K562 (cell line): ENCODE data around the gene AFG1L. TPM values are rescaled to one million over a fixed set of nuclear protein-coding genes. Genes with fewer than 3 reads are reported as not detected.

Experiments used
- ATAC-seq: fragments of 200-7000 bp; cut with Tn5 transposase; 3 replicates; pipeline ENCODE4 v1.9.1; 2020; ENCODE audit warnings: moderate library complexity
- BruUV-seq: library from RNA; stranded (reverse); fragments of 400-500 nt; replicated peaks from 2 replicates; lab custom pipeline; 2021; lab: Mats Ljungman, UMichigan
- CTCF ChIA-PET: fragments of 300-600 bp; formaldehyde crosslinking; extraction: SDS; loops from one replicate; lab custom pipeline; 2021; ENCODE audit warnings: low intra/inter-chr PET ratio; lab: Yijun Ruan, JAX
- POLR2A ChIA-PET: fragments of 300-600, 350-650 bp; sonication (Branson Sonifier 250); formaldehyde crosslinking; extraction: SDS; loops from one replicate; lab custom pipeline; 2021; ENCODE audit warnings: antibody characterized with exemption, inconsistent platforms; lab: Yijun Ruan, JAX
- DNase-seq, 4 experiments: peaks; one replicate each; pipeline versions ENCODE4 v3.0.0 to v3.0.0-alpha.2; 2011 to 2018; ENCODE audit warnings: low spot score in 3 of 4, mixed read lengths in 3 of 4; ENCODE audit errors: extremely low read depth in 1 of 4
- FAIRE-seq: peaks from 2 replicates; lab custom pipeline; 2011; peaks lifted over from hg19 to GRCh38; lab: Jason Lieb, UNC
- H2AFZ ChIP-seq: 2 replicates; pipeline ENCODE4 v1.6.0; 2011; ENCODE audit warnings: low read depth, low read length, control low read depth, inconsistent platforms
- H3K27ac ChIP-seq: fragments of 200-600 bp; 3 replicates; pipeline ENCODE4 v1.8.0; 2011; ENCODE audit warnings: low read depth, mild to moderate bottlenecking, control low read depth, inconsistent platforms, low read length, moderate library complexity, mixed read lengths; ENCODE audit errors: extremely low read depth
- H3K27me3 ChIP-seq, 2 experiments: fragments of 300-600 bp in 1 of 2; 2 replicates in 1 of 2; 3 replicates in 1 of 2; pipeline versions ENCODE4 v1.6.0 to v1.8.0; 2011; ENCODE audit warnings: inconsistent platforms in 2 of 2, low read length in 2 of 2, mild to moderate bottlenecking in 1 of 2, mixed read lengths in 1 of 2, moderate library complexity in 1 of 2; ENCODE audit not compliant: control insufficient read depth in 2 of 2, insufficient read depth in 2 of 2
- H3K36me3 ChIP-seq: fragments of 300-600 bp; 3 replicates; pipeline ENCODE4 v1.8.0; 2011; ENCODE audit warnings: mild to moderate bottlenecking, low read length, inconsistent platforms; ENCODE audit not compliant: control insufficient read depth, insufficient read depth
- H3K4me1 ChIP-seq, 2 experiments: fragments of 200-600 bp in 1 of 2; replicated peaks in 1 of 2; 2 replicates in 1 of 2; 3 replicates in 1 of 2; pipeline versions ENCODE4 v1.5.1 to v1.8.0; 2011; ENCODE audit warnings: inconsistent platforms in 2 of 2, low read length in 2 of 2, mild to moderate bottlenecking in 1 of 2, mixed read lengths in 1 of 2, moderate library complexity in 1 of 2; ENCODE audit not compliant: control insufficient read depth in 2 of 2, insufficient read depth in 2 of 2
- H3K4me2 ChIP-seq: 2 replicates; pipeline ENCODE4 v1.6.1; 2011; ENCODE audit warnings: low read length, control low read depth, inconsistent platforms, mixed read lengths; ENCODE audit not compliant: insufficient read depth
- H3K4me3 ChIP-seq: fragments of 200-600 bp; sonication (generic), shearing (Covaris generic); 2 replicates; pipeline ENCODE4 v1.5.1; 2016; ENCODE audit warnings: control low read depth, inconsistent platforms
- H3K79me2 ChIP-seq: fragments of 200-600 bp; 3 replicates; pipeline ENCODE4 v1.8.0; 2011; ENCODE audit warnings: low read length, inconsistent platforms; ENCODE audit not compliant: control insufficient read depth, insufficient read depth
- H3K9ac ChIP-seq, 2 experiments: 2 replicates each; pipeline versions ENCODE4 v1.6.0 to v1.6.1; 2011; ENCODE audit warnings: low read depth in 2 of 2, low read length in 2 of 2, control low read depth in 1 of 2, inconsistent platforms in 1 of 2, mild to moderate bottlenecking in 1 of 2, mixed read lengths in 1 of 2; ENCODE audit not compliant: insufficient read depth in 1 of 2
- H3K9me1 ChIP-seq: one replicate; pipeline ENCODE4 v1.6.0; 2011; ENCODE audit warnings: inconsistent platforms, mild to moderate bottlenecking, low read length, moderate library complexity; ENCODE audit not compliant: control insufficient read depth, insufficient read depth
- H3K9me3 ChIP-seq: replicated peaks from 2 replicates; pipeline ENCODE4 v1.5.1; 2011; ENCODE audit warnings: low read depth, low read length, inconsistent platforms; ENCODE audit not compliant: control insufficient read depth, insufficient read depth
- H4K20me1 ChIP-seq: replicated peaks from 2 replicates; pipeline ENCODE4 v1.6.1; 2011; ENCODE audit warnings: low read length, inconsistent platforms, mixed read lengths; ENCODE audit not compliant: control insufficient read depth, insufficient read depth
- FIP1L1 ChIP-seq: fragments of 200-400 bp; formaldehyde crosslinking; IDR thresholded peaks from 2 replicates; pipeline ENCODE4 v1.6.1; 2018; ENCODE audit warnings: mild to moderate bottlenecking, low read depth, low read length; ENCODE audit not compliant: poor library complexity, severe bottlenecking
- FUS ChIP-seq: fragments of 200-400 bp; formaldehyde crosslinking; optimal IDR thresholded peaks from 2 replicates; pipeline ENCODE3; 2017; ENCODE audit warnings: low read depth, low read length
- GATAD2A ChIP-seq: fragments of 450-650 bp; IDR thresholded peaks from 2 replicates; pipeline ENCODE4 v1.6.1; 2017
- POLR2H ChIP-seq: IDR thresholded peaks from 2 replicates; pipeline ENCODE4 v1.6.1; 2016; ENCODE audit warnings: missing genetic modification characterization, low read depth, mild to moderate bottlenecking, control low read depth, missing compliant biosample characterization, moderate library complexity
- TOE1 ChIP-seq, 2 experiments: fragments of 450-650 bp in 1 of 2; sonication (generic) in 1 of 2; formaldehyde crosslinking in 1 of 2; IDR thresholded peaks; 2 replicates each; pipeline versions ENCODE4 v1.7.1 to v1.8.0; 2016 to 2022; ENCODE audit warnings: borderline replicate concordance in 2 of 2, mild to moderate bottlenecking in 2 of 2, antibody characterized with exemption in 1 of 2, inconsistent platforms in 1 of 2, low read depth in 1 of 2, missing genetic modification reagents in 1 of 2, moderate library complexity in 1 of 2
- ZBED1 ChIP-seq: IDR thresholded peaks from 2 replicates; pipeline ENCODE4 v1.6.1; 2014
- ZNF174 ChIP-seq: fragments of 250-450 bp; sonication (Bioruptor Pico); IDR thresholded peaks from 2 replicates; pipeline ENCODE4 v1.4.0; 2020; ENCODE audit warnings: mild to moderate bottlenecking
- ZNF449 ChIP-seq: fragments of 250-450 bp; sonication (Bioruptor Pico); IDR thresholded peaks from 2 replicates; pipeline ENCODE4 v1.8.0; 2022; ENCODE audit warnings: moderate library complexity, mild to moderate bottlenecking, inconsistent platforms
- WGBS: fragments of 100-300 bp; shearing (Covaris generic); methylation state at CpG from one replicate; pipeline ENCODE4 v1.1.6; 2016; ENCODE audit warnings: low coverage, mixed read lengths; ENCODE audit not compliant: insufficient coverage; ENCODE audit errors: missing lambda C conversion rate; 5-methylcytosine and 5-hydroxymethylcytosine counted together
- in situ Hi-C: fragments of 300-500 bp; cut with MboI; formaldehyde crosslinking; loops from 4 replicates; pipeline ENCODE4 v1.15.0; 2018; ENCODE audit warnings: inconsistent platforms, mixed read lengths
- intact Hi-C: fragments of 100-400 bp; cut with micrococcal nuclease; formaldehyde crosslinking; loops from 2 replicates; pipeline ENCODE4 v1.14.2; 2022
- polyA plus RNA-seq, 8 experiments: library from polyadenylated mRNA; depleted of rRNA in 4 of 8; stranded (reverse) in 5 of 8; unstranded in 3 of 8; fragments of >200 nt; fragmentation: Nextera tagmentation in 2 of 8; fragmentation: Illumina TruSeq in 1 of 8; extraction: Ambion mirVana in 2 of 8; extraction: Trizol in 1 of 8; gene quantifications; 2 replicates each; pipeline versions ENCODE4 v1.2.1 to v1.2.3, GENCODE V29; 2011 to 2014; ENCODE audit warnings: inconsistent platforms in 1 of 8, missing spikeins in 1 of 8
- total RNA-seq, 7 experiments: library from RNA; depleted of rRNA in 6 of 7; stranded (reverse); fragments of >200 nt in 6 of 7; fragmentation: Illumina TruSeq in 2 of 7; extraction: Trizol in 2 of 7; gene quantifications; 2 replicates each; pipeline versions ENCODE4 v1.2.1 to v1.2.3, GENCODE V29; 2011 to 2021; ENCODE audit warnings: low replicate concordance in 1 of 7
- TF ChIP-seq, protein P1 (sequence below): sonication (generic); formaldehyde crosslinking; IDR thresholded peaks from 2 replicates; pipeline ENCODE4 v1.8.0; 2022; ENCODE audit warnings: mild to moderate bottlenecking, low read depth, missing genetic modification reagents
- TF ChIP-seq, protein P2 (sequence below): fragments of 250-450 bp; sonication (Bioruptor Pico); IDR thresholded peaks from 2 replicates; pipeline ENCODE4 v1.8.0; 2022; ENCODE audit warnings: moderate library complexity, mild to moderate bottlenecking, inconsistent platforms
- TF ChIP-seq, protein P3 (sequence below), 2 experiments: fragments of 450-650 bp in 1 of 2; sonication (generic) in 1 of 2; formaldehyde crosslinking in 1 of 2; IDR thresholded peaks in 1 of 2; conservative IDR thresholded peaks in 1 of 2; 2 replicates each; pipeline versions ENCODE4 v1.6.1 to v1.8.1; 2016 to 2023; ENCODE audit warnings: mild to moderate bottlenecking in 2 of 2, moderate library complexity in 2 of 2, inconsistent platforms in 1 of 2, missing genetic modification reagents in 1 of 2
- TF ChIP-seq, protein P4 (sequence below): fragments of 250-450 bp; sonication (Bioruptor Pico); IDR thresholded peaks from 2 replicates; pipeline ENCODE4 v1.5.0; 2021
- TF ChIP-seq, protein P5 (sequence below): fragments of 250-450 bp; sonication (Bioruptor Pico); IDR thresholded peaks from 2 replicates; pipeline ENCODE4 v1.4.0; 2020; ENCODE audit warnings: mild to moderate bottlenecking, moderate library complexity

The AFG1L gene
- total and polyA plus RNA-seq, 9 of the 15 experiments (the other 6 are each of a cell fraction or from before 2014, with no cell fraction given) = 2.2 to 15.5 (median 5.8) TPM

DNA sequence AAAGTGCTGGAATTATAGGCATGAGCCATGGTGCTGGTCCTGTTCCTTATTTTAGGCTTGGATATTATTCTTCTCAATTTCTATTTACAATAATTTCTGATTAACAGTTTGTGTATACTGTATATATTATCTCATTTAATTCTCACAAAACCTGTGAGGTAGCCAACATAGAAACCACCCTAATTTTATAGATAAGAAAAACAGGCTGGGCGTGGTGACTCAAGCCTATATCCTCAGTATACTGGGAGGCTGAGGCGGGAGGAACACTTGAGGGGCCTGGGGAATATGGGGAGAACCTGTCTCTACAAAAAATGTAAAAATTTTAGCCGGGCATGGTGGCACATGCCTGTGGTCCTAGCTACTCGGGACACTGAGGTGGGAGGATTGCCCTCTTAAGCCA is 3.8 kb upstream of the AFG1L start:
- Histone ChIP-seq H3K4me3 (no peak overlapping the region), H3K36me3 (no peaks in the 10 kb centered on the region), H3K4me1 (peaks cover 0 to 14% of the 10 kb centered on the region in 2 experiments; a peak in 3 of 5 replicates), H3K9ac (no peak overlapping the region), H2AFZ (no peak overlapping the region), H3K79me2 (peaks cover 16% of the 10 kb centered on the region), H3K4me2 (no peak overlapping the region), H3K9me3 (no peaks in the 10 kb centered on the region), H3K9me1 (no peaks in the 10 kb centered on the region), H3K27ac (no peak overlapping the region), H3K27me3 (no peaks in the 10 kb centered on the region), H4K20me1 (no peaks in the 10 kb centered on the region)
- BruUV-seq = no TSS peak
- intact Hi-C loops = no loop called here
- ATAC-seq = no peak
- FAIRE-seq = no peak
- ChIA-PET POLR2A (no interaction called here), CTCF (no interaction called here)
- DNase-seq = peak in 1 of 4 experiments; percentile 20
- in situ Hi-C loops = no loop called here
- 29% methylated on average over 4 of the region's 4 CpGs for WGBS
- TF ChIP-seq, protein P1, sequence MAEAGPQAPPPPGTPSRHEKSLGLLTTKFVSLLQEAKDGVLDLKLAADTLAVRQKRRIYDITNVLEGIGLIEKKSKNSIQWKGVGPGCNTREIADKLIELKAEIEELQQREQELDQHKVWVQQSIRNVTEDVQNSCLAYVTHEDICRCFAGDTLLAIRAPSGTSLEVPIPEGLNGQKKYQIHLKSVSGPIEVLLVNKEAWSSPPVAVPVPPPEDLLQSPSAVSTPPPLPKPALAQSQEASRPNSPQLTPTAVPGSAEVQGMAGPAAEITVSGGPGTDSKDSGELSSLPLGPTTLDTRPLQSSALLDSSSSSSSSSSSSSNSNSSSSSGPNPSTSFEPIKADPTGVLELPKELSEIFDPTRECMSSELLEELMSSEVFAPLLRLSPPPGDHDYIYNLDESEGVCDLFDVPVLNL = no peak
- TF ChIP-seq ZBED1 (no peak), ZNF174 (CRISPR knock-in tag) (no peak), FUS (no peak), POLR2H (tag) (no peak), ZNF449 (no peak), GATAD2A (no peak), TOE1 (IDR thresholded peaks at IDR 0.05; ENCODE audit: borderline replicate concordance) (no peak), TOE1 (CRISPR knock-in tag; IDR thresholded peaks at IDR 0.05; ENCODE audit: borderline replicate concordance, low read depth) (no peak), FIP1L1 (no peak)
- TF ChIP-seq, protein P2, sequence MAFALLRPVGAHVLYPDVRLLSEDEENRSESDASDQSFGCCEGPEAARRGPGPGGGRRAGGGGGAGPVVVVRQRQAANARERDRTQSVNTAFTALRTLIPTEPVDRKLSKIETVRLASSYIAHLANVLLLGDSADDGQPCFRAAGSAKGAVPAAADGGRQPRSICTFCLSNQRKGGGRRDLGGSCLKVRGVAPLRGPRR (CRISPR knock-in tag) = no peak
- TF ChIP-seq, protein P3, sequence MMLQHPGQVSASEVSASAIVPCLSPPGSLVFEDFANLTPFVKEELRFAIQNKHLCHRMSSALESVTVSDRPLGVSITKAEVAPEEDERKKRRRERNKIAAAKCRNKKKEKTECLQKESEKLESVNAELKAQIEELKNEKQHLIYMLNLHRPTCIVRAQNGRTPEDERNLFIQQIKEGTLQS (IDR thresholded peaks at IDR 0.05) = no peak
- TF ChIP-seq, protein P3 (CRISPR knock-in tag; conservative IDR thresholded peaks at IDR 0.05) = no peak
- TF ChIP-seq, protein P4, sequence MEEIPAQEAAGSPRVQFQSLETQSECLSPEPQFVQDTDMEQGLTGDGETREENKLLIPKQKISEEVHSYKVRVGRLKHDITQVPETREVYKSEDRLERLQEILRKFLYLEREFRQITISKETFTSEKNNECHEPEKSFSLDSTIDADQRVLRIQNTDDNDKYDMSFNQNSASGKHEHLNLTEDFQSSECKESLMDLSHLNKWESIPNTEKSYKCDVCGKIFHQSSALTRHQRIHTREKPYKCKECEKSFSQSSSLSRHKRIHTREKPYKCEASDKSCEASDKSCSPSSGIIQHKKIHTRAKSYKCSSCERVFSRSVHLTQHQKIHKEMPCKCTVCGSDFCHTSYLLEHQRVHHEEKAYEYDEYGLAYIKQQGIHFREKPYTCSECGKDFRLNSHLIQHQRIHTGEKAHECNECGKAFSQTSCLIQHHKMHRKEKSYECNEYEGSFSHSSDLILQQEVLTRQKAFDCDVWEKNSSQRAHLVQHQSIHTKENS (CRISPR knock-in tag) = no peak
- TF ChIP-seq, protein P5, sequence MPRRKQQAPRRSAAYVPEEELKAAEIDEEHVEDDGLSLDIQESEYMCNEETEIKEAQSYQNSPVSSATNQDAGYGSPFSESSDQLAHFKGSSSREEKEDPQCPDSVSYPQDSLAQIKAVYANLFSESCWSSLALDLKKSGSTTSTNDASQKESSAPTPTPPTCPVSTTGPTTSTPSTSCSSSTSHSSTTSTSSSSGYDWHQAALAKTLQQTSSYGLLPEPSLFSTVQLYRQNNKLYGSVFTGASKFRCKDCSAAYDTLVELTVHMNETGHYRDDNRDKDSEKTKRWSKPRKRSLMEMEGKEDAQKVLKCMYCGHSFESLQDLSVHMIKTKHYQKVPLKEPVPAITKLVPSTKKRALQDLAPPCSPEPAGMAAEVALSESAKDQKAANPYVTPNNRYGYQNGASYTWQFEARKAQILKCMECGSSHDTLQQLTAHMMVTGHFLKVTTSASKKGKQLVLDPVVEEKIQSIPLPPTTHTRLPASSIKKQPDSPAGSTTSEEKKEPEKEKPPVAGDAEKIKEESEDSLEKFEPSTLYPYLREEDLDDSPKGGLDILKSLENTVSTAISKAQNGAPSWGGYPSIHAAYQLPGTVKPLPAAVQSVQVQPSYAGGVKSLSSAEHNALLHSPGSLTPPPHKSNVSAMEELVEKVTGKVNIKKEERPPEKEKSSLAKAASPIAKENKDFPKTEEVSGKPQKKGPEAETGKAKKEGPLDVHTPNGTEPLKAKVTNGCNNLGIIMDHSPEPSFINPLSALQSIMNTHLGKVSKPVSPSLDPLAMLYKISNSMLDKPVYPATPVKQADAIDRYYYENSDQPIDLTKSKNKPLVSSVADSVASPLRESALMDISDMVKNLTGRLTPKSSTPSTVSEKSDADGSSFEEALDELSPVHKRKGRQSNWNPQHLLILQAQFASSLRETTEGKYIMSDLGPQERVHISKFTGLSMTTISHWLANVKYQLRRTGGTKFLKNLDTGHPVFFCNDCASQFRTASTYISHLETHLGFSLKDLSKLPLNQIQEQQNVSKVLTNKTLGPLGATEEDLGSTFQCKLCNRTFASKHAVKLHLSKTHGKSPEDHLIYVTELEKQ = no peak
